HEK293 (cell line): ENCODE results near the gene UBXN6.

Source experiments
- CTCF ChIA-PET: fragments of 350-600 bp; formaldehyde crosslinking; extraction: SDS; loops from one replicate; lab custom pipeline; 2021; ENCODE audit warnings: antibody characterized with exemption; lab: Yijun Ruan, JAX
- POLR2A ChIA-PET: fragments of 300-600 bp; formaldehyde crosslinking; extraction: SDS; loops from one replicate; lab custom pipeline; 2020; ENCODE audit warnings: antibody characterized with exemption, inconsistent platforms; lab: Yijun Ruan, JAX
- H3K27ac ChIP-seq: fragments of 200-500 bp; sonication (Bioruptor generic); 2 replicates; pipeline ENCODE4 v1.5.1; 2014; ENCODE audit warnings: low read depth, low read length, control low read depth, inconsistent platforms; ENCODE audit errors: extremely low read depth
- H3K36me3 ChIP-seq, 2 experiments: fragments of 200-500 bp in 1 of 2; sonication (Bioruptor generic) in 1 of 2; 1 replicate in 1 of 2; 2 replicates in 1 of 2; pipeline ENCODE4 v1.5.1; 2014 to 2017; ENCODE audit warnings: inconsistent platforms in 2 of 2, low read length in 2 of 2; ENCODE audit not compliant: control insufficient read depth in 2 of 2, insufficient read depth in 1 of 2
- H3K4me1 ChIP-seq: fragments of 200-500 bp; sonication (Bioruptor generic); 2 replicates; pipeline ENCODE4 v1.5.1; 2014; ENCODE audit warnings: mild to moderate bottlenecking, low read length, inconsistent platforms; ENCODE audit not compliant: control insufficient read depth, insufficient read depth
- H3K4me3 ChIP-seq: 2 replicates; pipeline ENCODE4 v1.5.1; 2011; ENCODE audit warnings: low read depth, mild to moderate bottlenecking, control low read depth, low read length, moderate library complexity
- H3K9me3 ChIP-seq: fragments of 200-500 bp; sonication (Bioruptor generic); 2 replicates; pipeline ENCODE4 v1.5.1; 2014; ENCODE audit warnings: low read depth, low read length, inconsistent platforms; ENCODE audit not compliant: control insufficient read depth, insufficient read depth
- EGR2 ChIP-seq: fragments of 450-650 bp; formaldehyde crosslinking; IDR thresholded peaks from 2 replicates; pipeline ENCODE4 v1.5.1; 2016; ENCODE audit warnings: low read depth, missing biosample characterization, missing genetic modification characterization
- GLI2 ChIP-seq: fragments of 450-650 bp; formaldehyde crosslinking; IDR thresholded peaks from 2 replicates; pipeline ENCODE4; 2017; ENCODE audit warnings: missing biosample characterization, missing genetic modification characterization, low read depth, borderline replicate concordance
- GLIS1 ChIP-seq: fragments of 450-650 bp; formaldehyde crosslinking; IDR thresholded peaks from 2 replicates; pipeline ENCODE4 v1.5.1; 2016; ENCODE audit warnings: missing biosample characterization, missing genetic modification characterization
- GLIS2 ChIP-seq: fragments of 450-650 bp; formaldehyde crosslinking; IDR thresholded peaks from 2 replicates; pipeline ENCODE4 v1.5.1; 2016; ENCODE audit warnings: missing biosample characterization, missing genetic modification characterization
- KLF8 ChIP-seq: fragments of 450-650 bp; formaldehyde crosslinking; IDR thresholded peaks from 2 replicates; pipeline ENCODE4 v1.5.1; 2016; ENCODE audit warnings: missing biosample characterization, missing genetic modification characterization
- ZFHX2 ChIP-seq: fragments of 450-650 bp; formaldehyde crosslinking; conservative IDR thresholded peaks from 2 replicates; pipeline ENCODE4 v1.5.1; 2016; ENCODE audit warnings: missing biosample characterization, missing genetic modification characterization
- ZIC2 ChIP-seq: fragments of 450-650 bp; formaldehyde crosslinking; IDR thresholded peaks from 2 replicates; pipeline ENCODE4 v1.5.1; 2016; ENCODE audit warnings: missing biosample characterization, missing genetic modification characterization
- ZNF140 ChIP-seq: fragments of 450-650 bp; formaldehyde crosslinking; IDR thresholded peaks from 2 replicates; pipeline ENCODE4 v1.5.1; 2016; ENCODE audit warnings: missing biosample characterization, missing genetic modification characterization
- ZNF184 ChIP-seq: fragments of 450-650 bp; IDR thresholded peaks from 2 replicates; pipeline ENCODE4 v1.5.1; 2018; ENCODE audit warnings: missing biosample characterization, mild to moderate bottlenecking, missing genetic modification characterization
- ZNF23 ChIP-seq: fragments of 450-650 bp; formaldehyde crosslinking; IDR thresholded peaks from 2 replicates; pipeline ENCODE4 v1.5.1; 2016; ENCODE audit warnings: missing biosample characterization, missing genetic modification characterization, borderline replicate concordance
- ZNF239 ChIP-seq: fragments of 450-650 bp; formaldehyde crosslinking; IDR thresholded peaks from 2 replicates; pipeline ENCODE4 v1.5.1; 2016; ENCODE audit warnings: missing biosample characterization, missing genetic modification characterization
- ZNF24 ChIP-seq: fragments of 450-650 bp; formaldehyde crosslinking; IDR thresholded peaks from 2 replicates; pipeline ENCODE4 v1.5.1; 2016; ENCODE audit warnings: missing biosample characterization, missing genetic modification characterization
- ZNF341 ChIP-seq: fragments of 450-650 bp; formaldehyde crosslinking; IDR thresholded peaks from 2 replicates; pipeline ENCODE4; 2016; ENCODE audit warnings: low read depth, missing biosample characterization, missing genetic modification characterization
- ZNF423 ChIP-seq: fragments of 450-650 bp; formaldehyde crosslinking; IDR thresholded peaks from 2 replicates; pipeline ENCODE4 v1.5.1; 2016; ENCODE audit warnings: missing biosample characterization, missing genetic modification characterization
- ZNF548 ChIP-seq: fragments of 450-650 bp; formaldehyde crosslinking; IDR thresholded peaks from 2 replicates; pipeline ENCODE4 v1.5.1; 2016; ENCODE audit warnings: missing biosample characterization, missing genetic modification characterization
- ZNF558 ChIP-seq: fragments of 450-650 bp; formaldehyde crosslinking; IDR thresholded peaks from 2 replicates; pipeline ENCODE4 v1.5.1; 2016; ENCODE audit warnings: missing biosample characterization, missing genetic modification characterization
- ZNF701 ChIP-seq: fragments of 450-650 bp; formaldehyde crosslinking; IDR thresholded peaks from 2 replicates; pipeline ENCODE4 v1.5.1; 2016; ENCODE audit warnings: missing biosample characterization, missing genetic modification characterization
- ZNF76 ChIP-seq: fragments of 450-650 bp; formaldehyde crosslinking; IDR thresholded peaks from 2 replicates; pipeline ENCODE4; 2016; ENCODE audit warnings: low read depth, missing biosample characterization, missing genetic modification characterization, borderline replicate concordance
- TF ChIP-seq, protein P1 (sequence below): fragments of 450-650 bp; formaldehyde crosslinking; IDR thresholded peaks from 2 replicates; pipeline ENCODE4 v1.5.1; 2016; ENCODE audit warnings: missing biosample characterization, missing genetic modification characterization, borderline replicate concordance
- TF ChIP-seq, protein P2 (sequence below): fragments of 450-650 bp; formaldehyde crosslinking; IDR thresholded peaks from 2 replicates; pipeline ENCODE4 v1.5.1; 2016; ENCODE audit warnings: missing biosample characterization, missing genetic modification characterization
- TF ChIP-seq, protein P3 (sequence below): fragments of 450-650 bp; formaldehyde crosslinking; IDR thresholded peaks from 2 replicates; pipeline ENCODE4 v1.5.1; 2016; ENCODE audit warnings: missing biosample characterization, missing genetic modification characterization

The UBXN6 gene

DNA sequence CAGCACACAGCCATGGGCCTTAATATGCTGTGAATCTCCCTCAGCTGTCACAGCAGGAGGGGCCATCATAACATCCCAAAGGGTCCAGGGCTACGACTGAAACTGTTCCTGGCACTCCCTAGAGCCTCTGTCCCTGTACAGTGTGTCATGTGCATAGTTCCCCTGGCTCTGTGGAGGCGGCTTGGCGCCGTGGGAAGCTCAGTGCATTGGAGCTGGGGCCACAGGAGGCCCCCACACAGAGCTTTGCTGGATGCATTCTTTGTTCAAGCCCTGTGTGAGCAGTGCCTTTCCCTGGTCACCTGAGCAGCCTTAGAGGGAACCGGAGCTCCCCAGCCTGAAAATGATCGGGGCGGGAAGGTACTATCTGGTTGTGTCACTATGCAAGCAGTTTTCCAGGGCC, 21.4 kb downstream of the UBXN6 start:
- Histone ChIP-seq H3K27ac (no peak overlapping the region), H3K9me3 (no peaks in the 10 kb centered on the region), H3K4me1 (no peaks in the 10 kb centered on the region), H3K4me3 (no peak overlapping the region), H3K36me3 (peaks cover 66 to 91% of the 10 kb centered on the region in 2 experiments; a peak in 2 of 3 replicates)
- CTCF ChIA-PET: interaction anchor here (0.6 kb wide), 1 partner anchor 170 kb away, joined by 4 read pairs; no protein-coding TSS in a partner anchor
- POLR2A ChIA-PET: no interaction called here
- TF ChIP-seq, protein P1, sequence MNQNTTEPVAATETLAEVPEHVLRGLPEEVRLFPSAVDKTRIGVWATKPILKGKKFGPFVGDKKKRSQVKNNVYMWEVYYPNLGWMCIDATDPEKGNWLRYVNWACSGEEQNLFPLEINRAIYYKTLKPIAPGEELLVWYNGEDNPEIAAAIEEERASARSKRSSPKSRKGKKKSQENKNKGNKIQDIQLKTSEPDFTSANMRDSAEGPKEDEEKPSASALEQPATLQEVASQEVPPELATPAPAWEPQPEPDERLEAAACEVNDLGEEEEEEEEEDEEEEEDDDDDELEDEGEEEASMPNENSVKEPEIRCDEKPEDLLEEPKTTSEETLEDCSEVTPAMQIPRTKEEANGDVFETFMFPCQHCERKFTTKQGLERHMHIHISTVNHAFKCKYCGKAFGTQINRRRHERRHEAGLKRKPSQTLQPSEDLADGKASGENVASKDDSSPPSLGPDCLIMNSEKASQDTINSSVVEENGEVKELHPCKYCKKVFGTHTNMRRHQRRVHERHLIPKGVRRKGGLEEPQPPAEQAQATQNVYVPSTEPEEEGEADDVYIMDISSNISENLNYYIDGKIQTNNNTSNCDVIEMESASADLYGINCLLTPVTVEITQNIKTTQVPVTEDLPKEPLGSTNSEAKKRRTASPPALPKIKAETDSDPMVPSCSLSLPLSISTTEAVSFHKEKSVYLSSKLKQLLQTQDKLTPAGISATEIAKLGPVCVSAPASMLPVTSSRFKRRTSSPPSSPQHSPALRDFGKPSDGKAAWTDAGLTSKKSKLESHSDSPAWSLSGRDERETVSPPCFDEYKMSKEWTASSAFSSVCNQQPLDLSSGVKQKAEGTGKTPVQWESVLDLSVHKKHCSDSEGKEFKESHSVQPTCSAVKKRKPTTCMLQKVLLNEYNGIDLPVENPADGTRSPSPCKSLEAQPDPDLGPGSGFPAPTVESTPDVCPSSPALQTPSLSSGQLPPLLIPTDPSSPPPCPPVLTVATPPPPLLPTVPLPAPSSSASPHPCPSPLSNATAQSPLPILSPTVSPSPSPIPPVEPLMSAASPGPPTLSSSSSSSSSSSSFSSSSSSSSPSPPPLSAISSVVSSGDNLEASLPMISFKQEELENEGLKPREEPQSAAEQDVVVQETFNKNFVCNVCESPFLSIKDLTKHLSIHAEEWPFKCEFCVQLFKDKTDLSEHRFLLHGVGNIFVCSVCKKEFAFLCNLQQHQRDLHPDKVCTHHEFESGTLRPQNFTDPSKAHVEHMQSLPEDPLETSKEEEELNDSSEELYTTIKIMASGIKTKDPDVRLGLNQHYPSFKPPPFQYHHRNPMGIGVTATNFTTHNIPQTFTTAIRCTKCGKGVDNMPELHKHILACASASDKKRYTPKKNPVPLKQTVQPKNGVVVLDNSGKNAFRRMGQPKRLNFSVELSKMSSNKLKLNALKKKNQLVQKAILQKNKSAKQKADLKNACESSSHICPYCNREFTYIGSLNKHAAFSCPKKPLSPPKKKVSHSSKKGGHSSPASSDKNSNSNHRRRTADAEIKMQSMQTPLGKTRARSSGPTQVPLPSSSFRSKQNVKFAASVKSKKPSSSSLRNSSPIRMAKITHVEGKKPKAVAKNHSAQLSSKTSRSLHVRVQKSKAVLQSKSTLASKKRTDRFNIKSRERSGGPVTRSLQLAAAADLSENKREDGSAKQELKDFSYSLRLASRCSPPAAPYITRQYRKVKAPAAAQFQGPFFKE (tag by site-specific recombination): no peak
- TF ChIP-seq ZNF239 (tag by site-specific recombination) (no peak), ZFHX2 (tag by site-specific recombination) (peak; percentile 23; the same call in 1 of the 2 replicates), ZNF701 (tag by site-specific recombination) (no peak), ZNF140 (tag by site-specific recombination) (no peak), ZNF341 (tag by site-specific recombination) (no peak), ZIC2 (tag by site-specific recombination) (peak; percentile 58), ZNF423 (no peak), ZNF184 (no peak), ZNF76 (tag by site-specific recombination) (no peak), GLIS2 (tag by site-specific recombination) (peak; percentile 39; the same call in 1 of the 2 replicates), GLIS1 (tag by site-specific recombination) (peak; percentile 99), EGR2 (tag by site-specific recombination) (peak; percentile 22; the same call in 1 of the 2 replicates), ZNF23 (tag by site-specific recombination) (no peak), ZNF24 (tag by site-specific recombination) (no peak), ZNF558 (tag by site-specific recombination) (no peak), KLF8 (tag by site-specific recombination) (no peak), GLI2 (tag by site-specific recombination) (no peak), ZNF548 (no peak)
- TF ChIP-seq, protein P2, sequence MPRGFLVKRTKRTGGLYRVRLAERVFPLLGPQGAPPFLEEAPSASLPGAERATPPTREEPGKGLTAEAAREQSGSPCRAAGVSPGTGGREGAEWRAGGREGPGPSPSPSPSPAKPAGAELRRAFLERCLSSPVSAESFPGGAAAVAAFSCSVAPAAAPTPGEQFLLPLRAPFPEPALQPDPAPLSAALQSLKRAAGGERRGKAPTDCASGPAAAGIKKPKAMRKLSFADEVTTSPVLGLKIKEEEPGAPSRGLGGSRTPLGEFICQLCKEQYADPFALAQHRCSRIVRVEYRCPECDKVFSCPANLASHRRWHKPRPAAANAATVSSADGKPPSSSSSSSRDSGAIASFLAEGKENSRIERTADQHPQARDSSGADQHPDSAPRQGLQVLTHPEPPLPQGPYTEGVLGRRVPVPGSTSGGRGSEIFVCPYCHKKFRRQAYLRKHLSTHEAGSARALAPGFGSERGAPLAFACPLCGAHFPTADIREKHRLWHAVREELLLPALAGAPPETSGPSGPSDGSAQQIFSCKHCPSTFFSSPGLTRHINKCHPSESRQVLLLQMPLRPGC: no peak
- TF ChIP-seq, protein P3, sequence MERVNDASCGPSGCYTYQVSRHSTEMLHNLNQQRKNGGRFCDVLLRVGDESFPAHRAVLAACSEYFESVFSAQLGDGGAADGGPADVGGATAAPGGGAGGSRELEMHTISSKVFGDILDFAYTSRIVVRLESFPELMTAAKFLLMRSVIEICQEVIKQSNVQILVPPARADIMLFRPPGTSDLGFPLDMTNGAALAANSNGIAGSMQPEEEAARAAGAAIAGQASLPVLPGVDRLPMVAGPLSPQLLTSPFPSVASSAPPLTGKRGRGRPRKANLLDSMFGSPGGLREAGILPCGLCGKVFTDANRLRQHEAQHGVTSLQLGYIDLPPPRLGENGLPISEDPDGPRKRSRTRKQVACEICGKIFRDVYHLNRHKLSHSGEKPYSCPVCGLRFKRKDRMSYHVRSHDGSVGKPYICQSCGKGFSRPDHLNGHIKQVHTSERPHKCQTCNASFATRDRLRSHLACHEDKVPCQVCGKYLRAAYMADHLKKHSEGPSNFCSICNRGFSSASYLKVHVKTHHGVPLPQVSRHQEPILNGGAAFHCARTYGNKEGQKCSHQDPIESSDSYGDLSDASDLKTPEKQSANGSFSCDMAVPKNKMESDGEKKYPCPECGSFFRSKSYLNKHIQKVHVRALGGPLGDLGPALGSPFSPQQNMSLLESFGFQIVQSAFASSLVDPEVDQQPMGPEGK (tag by site-specific recombination): 0 out of 2 replicates have a peak, but pooled peaks have one; percentile 25
